ENCODE measurements around the gene DENND1A.

GRCh38 chr9:123543492-123543891 lies 386.4 kb downstream of the DENND1A start:
- TF ChIP-seq RXRA (IDR thresholded peaks at IDR 0.05) (no peak), YY1 (IDR thresholded peaks at IDR 0.05) (no peak), EGR1 (IDR thresholded peaks at IDR 0.05; ENCODE audit: low read depth in 2 of 2) (no peak), RAD21 (IDR thresholded peaks at IDR 0.05) (no peak)
- TF ChIP-seq, protein P1, sequence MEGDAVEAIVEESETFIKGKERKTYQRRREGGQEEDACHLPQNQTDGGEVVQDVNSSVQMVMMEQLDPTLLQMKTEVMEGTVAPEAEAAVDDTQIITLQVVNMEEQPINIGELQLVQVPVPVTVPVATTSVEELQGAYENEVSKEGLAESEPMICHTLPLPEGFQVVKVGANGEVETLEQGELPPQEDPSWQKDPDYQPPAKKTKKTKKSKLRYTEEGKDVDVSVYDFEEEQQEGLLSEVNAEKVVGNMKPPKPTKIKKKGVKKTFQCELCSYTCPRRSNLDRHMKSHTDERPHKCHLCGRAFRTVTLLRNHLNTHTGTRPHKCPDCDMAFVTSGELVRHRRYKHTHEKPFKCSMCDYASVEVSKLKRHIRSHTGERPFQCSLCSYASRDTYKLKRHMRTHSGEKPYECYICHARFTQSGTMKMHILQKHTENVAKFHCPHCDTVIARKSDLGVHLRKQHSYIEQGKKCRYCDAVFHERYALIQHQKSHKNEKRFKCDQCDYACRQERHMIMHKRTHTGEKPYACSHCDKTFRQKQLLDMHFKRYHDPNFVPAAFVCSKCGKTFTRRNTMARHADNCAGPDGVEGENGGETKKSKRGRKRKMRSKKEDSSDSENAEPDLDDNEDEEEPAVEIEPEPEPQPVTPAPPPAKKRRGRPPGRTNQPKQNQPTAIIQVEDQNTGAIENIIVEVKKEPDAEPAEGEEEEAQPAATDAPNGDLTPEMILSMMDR (IDR thresholded peaks at IDR 0.05; ENCODE audit: low read depth, low read length, missing input control) = no peak
